Bone marrow (tissue), 2 donors: ENCODE data around the gene STX1B.

Experiments used
- DNase-seq, 2 donors: peaks; one replicate each; lab custom pipeline; 2025; lab: John Stamatoyannopoulos, UW

STX1B gene

DNA sequence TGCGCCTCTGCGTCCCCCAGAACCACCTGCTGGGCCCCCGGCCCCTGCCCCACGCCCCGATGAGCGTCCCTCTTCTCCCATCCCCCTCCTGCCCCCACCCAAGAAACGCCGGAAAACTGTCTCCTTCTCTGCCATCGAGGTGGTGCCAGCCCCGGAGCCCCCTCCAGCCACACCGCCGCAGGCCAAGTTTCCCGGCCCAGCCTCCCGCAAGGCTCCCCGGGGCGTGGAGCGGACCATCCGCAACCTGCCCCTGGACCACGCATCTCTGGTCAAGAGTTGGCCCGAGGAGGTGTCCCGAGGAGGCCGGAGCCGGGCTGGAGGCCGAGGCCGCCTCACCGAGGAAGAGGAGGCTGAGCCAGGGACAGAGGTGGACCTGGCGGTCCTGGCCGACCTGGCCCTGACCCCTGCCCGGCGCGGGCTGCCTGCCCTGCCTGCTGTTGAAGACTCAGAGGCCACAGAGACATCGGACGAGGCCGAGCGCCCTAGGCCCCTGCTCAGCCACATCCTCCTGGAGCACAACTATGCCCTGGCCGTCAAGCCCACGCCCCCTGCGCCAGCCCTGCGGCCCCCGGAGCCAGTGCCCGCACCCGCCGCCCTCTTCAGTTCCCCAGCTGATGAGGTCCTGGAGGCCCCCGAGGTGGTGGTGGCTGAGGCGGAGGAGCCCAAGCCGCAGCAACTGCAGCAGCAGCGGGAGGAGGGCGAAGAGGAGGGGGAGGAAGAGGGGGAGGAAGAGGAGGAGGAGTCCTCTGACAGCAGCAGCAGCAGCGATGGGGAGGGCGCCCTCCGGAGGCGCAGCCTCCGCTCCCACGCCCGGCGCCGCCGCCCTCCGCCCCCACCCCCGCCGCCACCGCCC lies 31.0 kb downstream of the STX1B start:
- DNase-seq = no peak

DNA sequence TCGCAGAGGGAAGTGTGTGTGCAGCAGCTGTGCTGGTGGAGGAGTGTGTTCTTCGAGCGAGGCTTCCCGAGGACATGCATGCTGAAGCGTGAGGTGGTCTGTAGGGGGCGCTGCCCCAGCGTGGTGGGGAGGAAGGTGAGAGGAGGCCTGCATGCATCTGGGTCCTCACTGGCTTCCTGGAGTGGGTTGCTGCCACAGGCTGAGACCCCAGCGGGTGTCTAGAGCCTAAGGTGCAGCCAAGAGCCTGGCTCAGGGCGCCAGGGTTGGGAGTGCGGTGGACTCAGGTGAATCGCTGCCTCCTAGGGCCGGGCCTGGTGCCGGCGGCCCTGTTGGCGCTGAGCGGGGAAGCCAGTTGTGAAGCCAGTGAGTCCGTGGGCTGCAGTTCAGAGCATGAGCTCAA lies 32.9 kb downstream of the STX1B start:
- no peak for DNase-seq

- DNase-seq = no peak
Measured at GRCh38 chr16:30976486-30976885, 34.0 kb downstream of the STX1B start.

DNA sequence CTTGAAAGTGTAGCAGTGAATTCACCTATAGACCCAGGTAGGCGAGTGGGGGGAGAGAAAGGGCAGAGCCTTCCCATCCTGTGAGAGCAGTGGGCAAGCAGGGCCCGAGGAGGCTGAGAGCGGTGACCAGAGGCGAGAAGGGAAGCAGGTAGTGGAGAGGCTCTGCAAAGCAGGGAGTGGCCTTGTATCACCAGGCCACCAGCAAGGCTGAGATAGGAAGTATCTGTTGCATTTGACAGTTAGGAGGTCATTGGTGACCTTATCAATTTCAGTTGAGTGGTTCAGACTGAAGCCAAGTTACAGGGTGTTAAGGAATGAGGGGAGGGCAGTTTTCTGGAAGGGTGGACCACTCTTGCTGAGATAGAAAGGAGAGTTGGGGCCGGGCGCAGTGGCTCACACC lies 36.1 kb downstream of the STX1B start:
- no peak for DNase-seq

DNA sequence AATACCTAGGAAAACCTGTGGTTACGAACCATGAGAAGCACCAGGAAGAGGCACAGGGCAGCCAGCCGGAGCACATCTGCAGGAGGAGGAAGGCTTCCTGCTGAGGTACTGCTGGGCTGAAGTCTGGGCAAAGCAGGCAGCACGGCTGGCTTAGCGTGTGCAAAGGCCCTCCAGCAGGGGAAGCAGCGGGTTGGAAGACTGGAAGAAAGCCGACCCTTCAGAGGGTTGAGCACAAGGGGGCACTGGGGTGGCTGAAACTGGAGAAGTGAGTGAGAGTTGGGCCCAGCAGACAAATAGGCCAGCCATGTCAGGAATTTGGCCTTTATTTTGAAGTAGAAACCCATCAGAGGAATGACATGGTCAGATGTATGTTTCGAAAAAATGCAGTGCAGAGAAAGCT lies 37.6 kb downstream of the STX1B start:
- no peak for DNase-seq

- DNase-seq = no peak
Measured at GRCh38 chr16:30971298-30971697, 39.1 kb downstream of the STX1B start.

- DNase-seq = no peak
Measured at GRCh38 chr16:30969246-30969842, 41.1 kb downstream of the STX1B start.

DNA sequence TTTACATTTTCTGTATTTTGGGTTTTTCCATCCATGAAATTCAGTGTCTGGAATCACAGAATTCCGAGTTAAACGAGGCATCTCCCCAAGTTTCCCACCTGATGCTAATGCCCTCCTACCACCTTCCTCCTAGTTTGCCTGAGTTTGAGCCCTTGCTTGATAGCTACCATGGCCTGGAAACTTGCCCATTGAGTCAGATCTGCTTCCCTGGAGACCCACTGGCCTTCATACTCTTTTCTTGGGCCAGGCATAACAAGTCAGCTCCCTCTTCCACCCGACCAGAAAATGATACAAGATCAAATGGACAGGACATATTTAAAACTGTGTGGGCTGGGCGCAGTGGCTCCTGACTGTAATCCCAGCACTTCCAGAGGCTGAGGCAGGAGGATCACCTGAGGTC lies 42.6 kb downstream of the STX1B start:
- DNase-seq = no peak

GRCh38 chr16:30966033-30966619 lies 44.3 kb downstream of the STX1B start:
- DNase-seq = no peak

DNA sequence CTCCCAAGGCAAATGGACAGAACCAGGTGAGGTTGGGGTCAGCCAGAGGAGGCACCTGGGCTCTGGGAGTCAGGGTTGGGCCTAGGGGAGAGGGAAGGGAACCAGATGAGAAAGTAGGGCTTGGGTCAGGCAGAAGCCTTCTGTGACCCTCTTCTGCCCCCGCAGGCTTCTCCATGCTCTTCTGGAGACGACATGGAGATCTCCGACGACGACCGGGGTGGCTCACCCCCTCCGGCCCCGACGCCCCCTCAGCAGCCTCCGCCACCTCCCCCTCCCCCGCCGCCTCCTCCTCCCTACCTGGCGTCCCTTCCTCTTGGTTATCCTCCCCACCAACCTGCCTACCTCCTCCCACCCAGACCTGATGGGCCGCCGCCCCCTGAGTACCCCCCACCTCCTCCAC lies 45.0 kb downstream of the STX1B start:
- no peak for DNase-seq

- no peak for DNase-seq
Measured at GRCh38 chr16:30964574-30965226, 45.7 kb downstream of the STX1B start.

DNA sequence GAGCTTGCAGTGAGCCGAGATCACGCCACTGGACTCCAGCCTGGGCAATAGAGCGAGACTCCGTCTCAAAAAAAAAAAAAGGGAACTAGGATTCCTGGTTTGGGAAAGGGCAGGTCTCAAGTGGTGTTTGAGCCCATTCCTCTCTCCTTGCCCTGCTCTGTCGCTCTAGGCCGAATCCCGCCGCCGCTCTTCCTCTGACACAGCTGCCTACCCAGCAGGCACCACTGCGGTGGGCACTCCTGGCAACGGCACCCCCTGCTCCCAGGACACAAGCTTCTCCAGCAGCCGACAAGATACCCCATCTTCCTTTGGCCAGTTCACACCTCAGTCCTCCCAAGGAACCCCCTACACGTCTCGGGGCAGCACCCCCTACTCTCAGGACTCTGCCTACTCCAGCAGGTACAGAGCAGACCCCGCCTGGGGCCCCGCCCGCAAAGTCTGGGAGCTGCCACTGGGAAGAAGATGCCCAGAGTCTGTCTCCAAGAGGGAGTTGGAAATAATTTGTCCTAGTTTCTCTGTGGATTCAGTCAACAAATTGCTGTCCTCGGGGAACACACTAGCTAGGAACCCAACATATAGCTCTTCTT lies 46.4 kb downstream of the STX1B start:
- DNase-seq = no peak

GRCh38 chr16:30961384-30961783 lies 49.1 kb downstream of the STX1B start:
- DNase-seq = no peak

DNA sequence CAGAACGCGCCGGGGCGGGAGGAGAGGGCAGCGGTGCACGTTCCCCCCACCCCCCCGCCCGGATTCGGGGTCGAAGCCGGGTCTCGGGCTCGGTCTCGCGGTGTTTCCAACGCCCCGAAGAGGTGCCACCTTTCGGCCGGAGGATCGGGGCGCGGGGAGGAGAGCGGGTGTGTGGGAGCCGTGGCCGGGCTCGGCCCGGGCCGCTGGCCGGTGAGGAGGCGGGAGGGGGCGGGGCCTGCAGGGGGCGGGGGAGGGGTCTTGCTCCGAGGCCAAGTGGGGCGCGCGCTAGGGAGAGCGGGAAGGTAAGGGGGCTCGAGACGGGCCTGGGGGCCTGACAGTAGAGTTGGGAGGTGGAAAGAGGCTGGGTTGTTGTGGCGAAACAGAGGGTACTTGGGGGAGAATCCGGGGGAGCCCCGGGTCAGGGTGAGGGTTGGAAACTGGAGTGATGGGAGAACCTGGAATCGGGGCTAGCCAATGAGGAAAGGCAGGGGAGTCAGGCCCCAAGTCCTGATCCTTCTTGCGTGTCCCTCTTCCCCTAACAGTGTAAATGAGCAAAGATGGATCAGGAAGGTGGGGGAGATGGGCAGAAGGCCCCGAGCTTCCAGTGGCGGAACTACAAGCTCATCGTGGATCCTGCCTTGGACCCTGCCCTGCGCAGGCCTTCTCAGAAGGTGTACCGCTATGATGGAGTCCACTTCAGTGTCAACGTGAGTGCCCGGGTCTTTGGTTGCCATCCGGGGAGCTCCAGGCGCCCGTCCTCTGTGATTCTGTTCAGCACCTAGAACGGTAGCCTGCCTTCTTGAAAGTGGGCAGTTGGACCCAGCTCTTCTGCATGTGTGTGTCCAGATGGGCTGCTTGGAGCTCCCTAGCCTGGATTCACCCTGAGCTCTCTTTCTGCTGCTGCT lies 52.0 kb downstream of the STX1B start:
- DNase-seq = no peak

DNA sequence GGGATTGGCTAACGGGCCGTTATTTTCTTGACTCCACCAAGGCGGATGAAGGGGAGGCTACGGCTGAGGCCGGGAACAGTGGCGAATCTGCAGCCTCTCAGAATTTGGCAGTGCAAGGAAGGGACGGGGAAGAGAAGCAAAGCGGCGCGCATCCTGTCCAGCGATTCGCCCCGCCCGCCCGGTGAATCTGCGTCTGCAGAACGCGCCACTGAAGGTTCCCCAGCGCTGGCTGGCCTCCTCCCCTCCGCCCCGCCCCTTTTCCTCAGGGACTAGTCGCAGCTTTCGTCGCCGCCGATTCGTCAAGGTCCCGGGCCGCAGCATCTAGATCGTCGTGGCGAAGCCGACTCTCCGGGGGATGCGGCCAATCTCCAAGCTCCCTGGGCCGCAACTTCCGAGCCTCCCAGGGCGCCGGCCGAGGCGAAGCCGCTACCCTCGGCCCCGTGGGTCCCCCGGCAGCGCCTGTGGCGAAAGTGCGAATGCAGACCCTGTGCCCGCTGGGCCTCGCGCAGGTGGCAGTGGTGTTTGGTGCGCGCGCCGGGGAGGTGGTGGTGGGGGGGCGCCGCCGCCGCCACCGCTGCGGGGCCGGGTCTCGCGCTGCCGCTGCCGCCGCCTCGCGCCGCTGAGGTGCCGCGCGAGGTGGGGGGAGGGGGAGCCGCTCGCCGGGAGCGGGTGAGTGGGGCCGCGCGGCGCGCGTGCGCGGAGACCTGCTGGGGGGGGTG lies 52.8 kb downstream of the STX1B start, which contains the start of gene SETD1A:
Gene SETD1A (plus strand): TSS at position 299 of the 719 bp plus-strand sequence. CDS start 978 bp downstream, outside the sequence.
- DNase-seq = peak; percentile 91 to 99

DNA sequence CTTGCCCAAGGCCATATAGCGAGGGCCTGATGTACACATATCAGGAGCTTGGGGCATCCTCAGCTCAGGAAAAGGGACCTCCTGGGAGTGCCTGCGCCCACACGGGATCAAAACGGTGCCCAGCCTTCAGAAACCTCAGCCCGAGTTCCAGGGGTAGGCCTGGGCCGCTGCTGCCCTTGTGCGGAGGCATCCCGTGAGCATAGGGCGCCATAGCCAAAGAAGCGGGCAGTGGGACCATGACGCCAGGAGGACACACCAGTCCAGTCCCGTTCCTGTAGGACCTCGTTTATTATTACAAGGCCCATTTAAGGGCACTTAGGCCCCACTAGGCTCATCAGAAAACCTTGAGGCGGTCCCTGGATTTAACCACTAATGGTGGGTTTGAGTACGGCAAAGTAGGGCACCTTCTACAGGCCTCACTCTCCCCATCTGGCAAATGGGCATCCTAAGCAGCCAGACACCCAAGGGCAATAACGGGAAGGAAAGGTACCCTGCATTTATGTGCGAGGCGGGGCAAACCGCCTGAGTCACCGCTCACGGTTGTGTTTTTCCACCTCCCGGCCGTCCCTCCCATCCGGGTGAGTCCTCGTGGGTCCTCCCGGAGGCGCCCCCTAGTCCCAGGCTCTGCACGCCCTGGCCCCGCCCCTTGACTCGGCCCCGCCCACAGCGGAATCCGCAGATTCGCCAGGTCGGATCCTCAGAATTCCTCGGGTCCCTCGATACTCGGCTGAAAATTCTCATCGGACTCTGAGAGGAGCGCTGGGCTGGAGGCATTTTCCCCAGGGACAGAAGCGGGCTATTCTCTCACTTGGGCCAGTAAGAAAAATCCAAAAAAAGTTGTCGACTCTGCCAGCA lies 53.6 kb downstream of the STX1B start:
- DNase-seq = peak; percentile 86 to 88

DNA sequence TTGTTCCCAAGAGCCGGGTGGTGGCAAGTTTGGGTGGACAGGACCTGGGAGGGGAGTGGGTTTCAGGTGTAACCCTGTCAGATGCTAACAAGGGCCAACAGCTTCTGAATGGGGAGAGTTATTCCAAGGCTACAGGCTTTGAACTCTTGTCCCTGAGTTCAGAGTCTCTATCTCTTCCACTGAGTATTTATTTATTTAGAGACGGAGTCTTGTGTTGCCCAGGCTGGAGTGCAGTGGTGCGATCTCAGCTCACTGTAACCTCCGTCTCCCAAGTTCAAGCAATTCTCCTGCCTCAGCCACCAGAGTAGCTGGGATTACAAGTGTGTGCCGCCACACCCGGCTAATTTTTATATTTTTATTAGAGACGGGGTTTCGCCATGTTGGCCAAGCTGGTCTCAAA lies 55.4 kb downstream of the STX1B start:
- DNase-seq = no peak

GRCh38 chr16:30953511-30954124 lies 56.8 kb downstream of the STX1B start:
- DNase-seq = peak; percentile 3 to 48

GRCh38 chr16:30953111-30953510 lies 57.3 kb downstream of the STX1B start:
- DNase-seq = no peak
